ENCODE measurements around the gene HSPB9.
A peak's percentile ranks its signal among the peaks of the same experiment; 100 is the strongest.

The HSPB9 gene

GRCh38 chr17:42088736-42089135 is 33.9 kb upstream of the HSPB9 start:
- Histone ChIP-seq H3K36me3 (ENCODE audit: control insufficient read depth, insufficient read depth, low read length, severe bottlenecking) (no peaks in the 10 kb centered on the region), H3K4me1 (ENCODE audit: control insufficient read depth, insufficient read depth, low read length) (no peaks in the 10 kb centered on the region), H3K4me3 (ENCODE audit: low read length) (no peak overlapping the region), H3K9me3 (ENCODE audit: control insufficient read depth, low read length) (no peaks in the 10 kb centered on the region), H3K9ac (ENCODE audit: low read length) (no peak overlapping the region), H3K27me3 (replicated peaks; ENCODE audit: control insufficient read depth, insufficient read depth, low read length) (peaks cover 39% of the 10 kb centered on the region)
- DNase-seq (ENCODE audit: low read depth) = no peak

- Histone ChIP-seq H3K9ac (ENCODE audit: low read length) (no peak overlapping the region), H3K4me3 (ENCODE audit: low read length) (no peak overlapping the region), H3K9me3 (ENCODE audit: control insufficient read depth, low read length) (no peaks in the 10 kb centered on the region), H3K4me1 (ENCODE audit: control insufficient read depth, insufficient read depth, low read length) (no peaks in the 10 kb centered on the region), H3K36me3 (ENCODE audit: control insufficient read depth, insufficient read depth, low read length, severe bottlenecking) (no peaks in the 10 kb centered on the region), H3K27me3 (replicated peaks; ENCODE audit: control insufficient read depth, insufficient read depth, low read length) (peaks cover 63% of the 10 kb centered on the region)
- no peak for DNase-seq (ENCODE audit: low read depth)
Observed at GRCh38 chr17:42090964-42091790, 31.4 kb upstream of the HSPB9 start.

- Histone ChIP-seq H3K27me3 (replicated peaks; ENCODE audit: control insufficient read depth, insufficient read depth, low read length) (peaks cover 76% of the 10 kb centered on the region), H3K4me3 (ENCODE audit: low read length) (no peak overlapping the region), H3K9me3 (ENCODE audit: control insufficient read depth, low read length) (no peaks in the 10 kb centered on the region), H3K9ac (ENCODE audit: low read length) (no peak overlapping the region), H3K36me3 (ENCODE audit: control insufficient read depth, insufficient read depth, low read length, severe bottlenecking) (no peaks in the 10 kb centered on the region), H3K4me1 (ENCODE audit: control insufficient read depth, insufficient read depth, low read length) (no peaks in the 10 kb centered on the region)
- no peak for DNase-seq (ENCODE audit: low read depth)
Observed at GRCh38 chr17:42092939-42093338, 29.7 kb upstream of the HSPB9 start.

- Histone ChIP-seq H3K4me1 (ENCODE audit: control insufficient read depth, insufficient read depth, low read length) (no peaks in the 10 kb centered on the region), H3K9ac (ENCODE audit: low read length) (no peak overlapping the region), H3K4me3 (ENCODE audit: low read length) (no peak overlapping the region), H3K27me3 (replicated peaks; ENCODE audit: control insufficient read depth, insufficient read depth, low read length) (peaks cover 65% of the 10 kb centered on the region), H3K36me3 (ENCODE audit: control insufficient read depth, insufficient read depth, low read length, severe bottlenecking) (no peaks in the 10 kb centered on the region), H3K9me3 (ENCODE audit: control insufficient read depth, low read length) (no peaks in the 10 kb centered on the region)
- no peak for DNase-seq (ENCODE audit: low read depth)
Observed at GRCh38 chr17:42094375-42095069, 28.1 kb upstream of the HSPB9 start.

GRCh38 chr17:42096360-42097111 is 26.1 kb upstream of the HSPB9 start:
- H3K9me3 ChIP-seq (ENCODE audit: control insufficient read depth, low read length) = no peaks in the 10 kb centered on the region
- DNase-seq (ENCODE audit: low read depth) = no peak
- H3K36me3 ChIP-seq (ENCODE audit: control insufficient read depth, insufficient read depth, low read length, severe bottlenecking) = no peaks in the 10 kb centered on the region
- peaks cover 51% of the 10 kb centered on the region for H3K27me3 ChIP-seq (replicated peaks; ENCODE audit: control insufficient read depth, insufficient read depth, low read length)
- H3K9ac ChIP-seq (ENCODE audit: low read length) = no peak overlapping the region
- H3K4me3 ChIP-seq (ENCODE audit: low read length) = no peak overlapping the region
- no peaks in the 10 kb centered on the region for H3K4me1 ChIP-seq (ENCODE audit: control insufficient read depth, insufficient read depth, low read length)

GRCh38 chr17:42097691-42098631 is 24.6 kb upstream of the HSPB9 start, which contains the start of gene ZNF385C:
TSS of gene ZNF385C (minus strand) at chr17:42098473. CDS start at chr17:42063056, 35,417 bp downstream.
- peak; percentile 12 for DNase-seq (ENCODE audit: low read depth)
- no peak within 1 kb of the TSS for H3K4me3 ChIP-seq (ENCODE audit: low read length)
- no peaks in the 10 kb centered on the region for H3K9me3 ChIP-seq (ENCODE audit: control insufficient read depth, low read length)
- H3K36me3 ChIP-seq (ENCODE audit: control insufficient read depth, insufficient read depth, low read length, severe bottlenecking) = no peaks in the 10 kb centered on the region
- no peak within 1 kb of the TSS for H3K9ac ChIP-seq (ENCODE audit: low read length)
- H3K4me1 ChIP-seq (ENCODE audit: control insufficient read depth, insufficient read depth, low read length) = peaks cover 3% of the 10 kb centered on the region
- H3K27me3 ChIP-seq (replicated peaks; ENCODE audit: control insufficient read depth, insufficient read depth, low read length) = peaks cover 46% of the 10 kb centered on the region

- Histone ChIP-seq H3K27me3 (replicated peaks; ENCODE audit: control insufficient read depth, insufficient read depth, low read length) (peaks cover 43% of the 10 kb centered on the region), H3K9ac (ENCODE audit: low read length) (no peak overlapping the region), H3K36me3 (ENCODE audit: control insufficient read depth, insufficient read depth, low read length, severe bottlenecking) (no peaks in the 10 kb centered on the region), H3K4me3 (ENCODE audit: low read length) (no peak overlapping the region), H3K9me3 (ENCODE audit: control insufficient read depth, low read length) (no peaks in the 10 kb centered on the region), H3K4me1 (ENCODE audit: control insufficient read depth, insufficient read depth, low read length) (peaks cover 3% of the 10 kb centered on the region)
- no peak for DNase-seq (ENCODE audit: low read depth)
Observed at GRCh38 chr17:42098730-42099399, 23.7 kb upstream of the HSPB9 start.

GRCh38 chr17:42101513-42102292 is 20.9 kb upstream of the HSPB9 start:
- Histone ChIP-seq H3K27me3 (replicated peaks; ENCODE audit: control insufficient read depth, insufficient read depth, low read length) (peaks cover 15% of the 10 kb centered on the region), H3K36me3 (ENCODE audit: control insufficient read depth, insufficient read depth, low read length, severe bottlenecking) (no peaks in the 10 kb centered on the region), H3K4me1 (ENCODE audit: control insufficient read depth, insufficient read depth, low read length) (peaks cover 3% of the 10 kb centered on the region), H3K9ac (ENCODE audit: low read length) (no peak overlapping the region), H3K4me3 (ENCODE audit: low read length) (no peak overlapping the region), H3K9me3 (ENCODE audit: control insufficient read depth, low read length) (no peaks in the 10 kb centered on the region)
- peak; percentile 81 for DNase-seq (ENCODE audit: low read depth)

GRCh38 chr17:42103221-42103954 is 19.2 kb upstream of the HSPB9 start:
- peaks cover 3% of the 10 kb centered on the region for H3K4me1 ChIP-seq (ENCODE audit: control insufficient read depth, insufficient read depth, low read length)
- no peaks in the 10 kb centered on the region for H3K27me3 ChIP-seq (replicated peaks; ENCODE audit: control insufficient read depth, insufficient read depth, low read length)
- H3K4me3 ChIP-seq (ENCODE audit: low read length) = no peak overlapping the region
- no peaks in the 10 kb centered on the region for H3K9me3 ChIP-seq (ENCODE audit: control insufficient read depth, low read length)
- H3K9ac ChIP-seq (ENCODE audit: low read length) = no peak overlapping the region
- DNase-seq (ENCODE audit: low read depth) = no peak
- no peaks in the 10 kb centered on the region for H3K36me3 ChIP-seq (ENCODE audit: control insufficient read depth, insufficient read depth, low read length, severe bottlenecking)
